GM19239 (cell line): ENCODE measurements around the gene STOX2.
"Not testable (repeated sequence)": the region's sequence is repeated elsewhere in the genome, so short reads cannot be mapped to it uniquely, and the experiment has no call there.

Experiments used
- DNase-seq: peaks from one replicate; pipeline ENCODE4 v3.0.0; 2011; ENCODE audit warnings: low spot score; ENCODE audit not compliant: insufficient read length
- FAIRE-seq: peaks from 2 replicates; lab custom pipeline; 2011; peaks lifted over from hg19 to GRCh38; lab: Jason Lieb, UNC

The STOX2 gene

GRCh38 chr4:184016759-184017668, 111.9 kb downstream of the STOX2 start:
- no peak for DNase-seq
- no peak for FAIRE-seq

GRCh38 chr4:184019076-184019475, 114.0 kb downstream of the STOX2 start:
- DNase-seq (no peak), FAIRE-seq (no peak)

GRCh38 chr4:184019667-184020623, 114.8 kb downstream of the STOX2 start:
- FAIRE-seq (no peak), DNase-seq (no peak)

- DNase-seq (no peak), FAIRE-seq (no peak)
These were observed 116.3 kb downstream of the STOX2 start for GRCh38 chr4:184021389-184021788.

GRCh38 chr4:184022679-184023383, 117.7 kb downstream of the STOX2 start:
- DNase-seq, result no peak

GRCh38 chr4:184024637-184025036, 119.5 kb downstream of the STOX2 start:
- DNase-seq (no peak), FAIRE-seq (no peak)

More at GRCh38 chr4:184022679-184023383, 117.7 kb downstream of the STOX2 start:
- no peak for FAIRE-seq

GRCh38 chr4:184028561-184029374, 123.7 kb downstream of the STOX2 start:
- FAIRE-seq (no peak), DNase-seq (no peak)

GRCh38 chr4:184030036-184030435, 124.9 kb downstream of the STOX2 start:
- no peak for DNase-seq
- no peak for FAIRE-seq

GRCh38 chr4:184030764-184031163, 125.7 kb downstream of the STOX2 start:
- FAIRE-seq, result no peak
- DNase-seq, result no peak

- DNase-seq (no peak), FAIRE-seq (no peak)
These were observed 127.0 kb downstream of the STOX2 start for GRCh38 chr4:184032091-184032490.

GRCh38 chr4:184039963-184040383, 134.9 kb downstream of the STOX2 start:
- DNase-seq (no peak), FAIRE-seq (no peak)

- DNase-seq (no peak), FAIRE-seq (no peak)
These were observed 136.0 kb downstream of the STOX2 start for GRCh38 chr4:184041156-184041555.

- no peak for FAIRE-seq
These were observed 141.0 kb downstream of the STOX2 start for GRCh38 chr4:184046148-184046547.

GRCh38 chr4:184051262-184051661, 146.2 kb downstream of the STOX2 start:
- not testable (repeated sequence) for FAIRE-seq, DNase-seq

More at GRCh38 chr4:184046148-184046547, 141.0 kb downstream of the STOX2 start:
- DNase-seq, result no peak

- DNase-seq, result no peak
- FAIRE-seq, result no peak
These were observed 147.5 kb downstream of the STOX2 start for GRCh38 chr4:184052616-184053015.

- FAIRE-seq, result no peak
- no peak for DNase-seq
These were observed 148.3 kb downstream of the STOX2 start for GRCh38 chr4:184053434-184053833.

GRCh38 chr4:184056877-184057276, 151.8 kb downstream of the STOX2 start:
- no peak for FAIRE-seq
- DNase-seq, result no peak

- no peak for DNase-seq
- no peak for FAIRE-seq
These were observed 152.9 kb downstream of the STOX2 start for GRCh38 chr4:184058026-184058425.

- DNase-seq, result no peak
- FAIRE-seq, result no peak
These were observed 154.0 kb downstream of the STOX2 start for GRCh38 chr4:184059099-184059498.
